GM23338 (cell line): Measurements from ENCODE around the gene CTSW.
A peak's percentile ranks its signal among the peaks of the same experiment; 100 is the strongest.

Source experiments
- CREB1 ChIP-seq: fragments of 250-450 bp; sonication (Bioruptor Pico); IDR thresholded peaks from 2 replicates; pipeline ENCODE4 v1.5.0; 2020; ENCODE audit warnings: low read depth, mild to moderate bottlenecking, moderate library complexity
- CTCF ChIP-seq, 2 experiments: fragments of 200-600 bp in 1 of 2; sonication (generic) in 1 of 2; conservative IDR thresholded peaks; 2 replicates each; pipeline versions ENCODE4 v1.5.1 to v1.6.1; 2016 to 2017; ENCODE audit warnings: antibody characterized with exemption in 2 of 2, low read depth in 2 of 2, mild to moderate bottlenecking in 2 of 2, moderate library complexity in 1 of 2
- ETS1 ChIP-seq: IDR thresholded peaks from 2 replicates; pipeline ENCODE4 v1.6.1; 2016; ENCODE audit warnings: antibody characterized with exemption
- EZH2 ChIP-seq: fragments of 200-600 bp; sonication (generic); IDR thresholded peaks from one replicate; pipeline ENCODE4 v1.8.0; 2017; ENCODE audit warnings: antibody characterized with exemption, mild to moderate bottlenecking, low read depth; ENCODE audit not compliant: unreplicated experiment
- EZH2phosphoT487 ChIP-seq: fragments of 200-600 bp; sonication (generic); IDR thresholded peaks from one replicate; pipeline ENCODE4 v1.8.1; 2018; ENCODE audit warnings: antibody characterized with exemption; ENCODE audit not compliant: unreplicated experiment
- POLR2AphosphoS5 ChIP-seq: IDR thresholded peaks from 2 replicates; pipeline ENCODE4 v1.6.1; 2016; ENCODE audit warnings: antibody characterized with exemption, low read depth

GRCh38 chr11:65867284-65868071, 12.2 kb upstream of the CTSW start:
- TF ChIP-seq CREB1 (CRISPR knock-in tag), result no peak
- no peak for TF ChIP-seq EZH2
- TF ChIP-seq CTCF (conservative IDR thresholded peaks at IDR 0.05; ENCODE audit: low read depth in 2 of 2), result no peak
- TF ChIP-seq ETS1, result no peak
- TF ChIP-seq POLR2AphosphoS5, result peak; percentile 63
- TF ChIP-seq EZH2phosphoT487, result no peak
